HUES6 (cell line): ENCODE results near the gene STIM2.

Experiments used
- H3K27ac ChIP-seq: 2 replicates; pipeline ENCODE4 v1.7.0; 2013; ENCODE audit warnings: low read depth, mild to moderate bottlenecking, low read length, inconsistent platforms
- H3K27me3 ChIP-seq: 2 replicates; pipeline ENCODE4 v1.6.1; 2013; ENCODE audit warnings: low read length; ENCODE audit not compliant: control insufficient read depth, insufficient read depth
- H3K36me3 ChIP-seq: 2 replicates; pipeline ENCODE4 v1.6.1; 2013; ENCODE audit warnings: low read length; ENCODE audit not compliant: control insufficient read depth, insufficient read depth
- H3K4me1 ChIP-seq: 2 replicates; pipeline ENCODE4 v1.6.1; 2013; ENCODE audit warnings: low read length; ENCODE audit not compliant: control insufficient read depth, insufficient read depth
- H3K4me3 ChIP-seq: 2 replicates; pipeline ENCODE4 v1.5.1; 2013; ENCODE audit warnings: low read depth, low read length
- H3K9ac ChIP-seq: one replicate; pipeline ENCODE4 v1.6.1; 2013; ENCODE audit warnings: mild to moderate bottlenecking, low read length
- H3K9me3 ChIP-seq: 2 replicates; pipeline ENCODE4 v1.6.1; 2013; ENCODE audit warnings: low read depth, low read length; ENCODE audit not compliant: control insufficient read depth, insufficient read depth

Gene STIM2

GRCh38 chr4:27056281-27056680 lies 195.6 kb downstream of the STIM2 start:
- no peaks in the 10 kb centered on the region for H3K27me3 ChIP-seq

DNA sequence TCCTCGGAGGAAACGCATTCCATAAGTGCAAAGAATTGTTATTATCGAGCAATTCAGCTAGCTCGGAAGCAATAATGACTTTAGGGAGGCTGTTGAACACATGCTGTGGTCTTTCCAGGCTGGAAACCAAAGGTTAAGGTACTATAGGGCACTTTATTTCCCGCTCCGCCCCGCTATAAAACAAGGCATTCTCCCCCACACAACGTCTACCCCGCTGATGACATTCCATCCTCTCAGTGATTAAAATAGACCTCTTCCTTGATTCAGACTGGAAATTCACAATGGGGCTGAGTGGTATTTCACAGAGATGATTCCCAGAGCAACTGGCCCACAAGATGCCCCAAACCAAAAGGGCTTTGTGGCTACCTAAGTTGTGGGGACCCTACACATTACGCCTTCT lies 196.4 kb downstream of the STIM2 start:
- Histone ChIP-seq H3K9me3 (no peaks in the 10 kb centered on the region), H3K4me1 (0 out of 2 replicates have a peak, but pooled peaks cover 3% of the 10 kb centered on the region), H3K4me3 (no peak overlapping the region), H3K9ac (no peak overlapping the region), H3K27me3 (no peaks in the 10 kb centered on the region), H3K36me3 (no peaks in the 10 kb centered on the region), H3K27ac (no peak overlapping the region)

More at GRCh38 chr4:27056281-27056680, 195.6 kb downstream of the STIM2 start:
- Histone ChIP-seq H3K9me3 (no peaks in the 10 kb centered on the region), H3K4me1 (0 out of 2 replicates have a peak, but pooled peaks cover 3% of the 10 kb centered on the region), H3K27ac (no peak overlapping the region), H3K36me3 (no peaks in the 10 kb centered on the region), H3K9ac (no peak overlapping the region), H3K4me3 (no peak overlapping the region)

GRCh38 chr4:27057662-27058061 lies 197.0 kb downstream of the STIM2 start:
- Histone ChIP-seq H3K4me1 (0 out of 2 replicates have a peak, but pooled peaks cover 7% of the 10 kb centered on the region), H3K9ac (no peak overlapping the region), H3K27me3 (no peaks in the 10 kb centered on the region), H3K9me3 (no peaks in the 10 kb centered on the region), H3K4me3 (no peak overlapping the region), H3K36me3 (no peaks in the 10 kb centered on the region), H3K27ac (no peak overlapping the region)

DNA sequence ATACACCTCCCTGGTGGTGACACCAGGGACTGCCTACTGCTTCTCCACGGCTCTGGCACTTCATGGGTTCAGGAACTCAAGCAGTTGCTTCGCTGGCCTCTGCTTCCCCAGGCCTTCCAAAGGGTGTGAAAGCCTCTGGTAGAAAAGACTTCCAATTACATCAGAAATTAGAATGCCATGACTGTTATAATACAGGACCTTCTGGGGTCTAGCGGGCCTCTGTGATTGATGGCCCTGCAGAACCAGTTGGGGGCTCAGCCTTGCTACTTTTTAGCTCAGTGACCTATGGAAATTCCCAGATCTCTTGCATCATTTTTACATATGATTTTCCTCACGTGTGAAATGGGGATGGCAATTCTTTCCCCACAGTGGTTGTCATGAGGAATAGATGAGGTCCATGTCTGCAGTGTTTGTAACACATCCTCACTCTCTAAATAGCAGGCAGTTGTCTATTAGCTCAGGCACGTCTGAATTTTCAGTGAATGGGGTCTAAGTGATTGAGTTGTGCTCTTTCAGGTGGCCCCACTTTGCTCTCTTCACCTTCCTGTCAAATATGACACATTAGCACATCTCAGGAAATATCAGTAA lies 198.3 kb downstream of the STIM2 start:
- no peaks in the 10 kb centered on the region for H3K27me3 ChIP-seq
- H3K4me3 ChIP-seq: no peak overlapping the region
- no peaks in the 10 kb centered on the region for H3K9me3 ChIP-seq
- H3K4me1 ChIP-seq: 0 out of 2 replicates have a peak, but pooled peaks cover 7% of the 10 kb centered on the region
- no peak overlapping the region for H3K9ac ChIP-seq
- no peaks in the 10 kb centered on the region for H3K36me3 ChIP-seq
- no peak overlapping the region for H3K27ac ChIP-seq

GRCh38 chr4:27059446-27059845 lies 198.8 kb downstream of the STIM2 start:
- Histone ChIP-seq H3K4me3 (no peak overlapping the region), H3K27me3 (no peaks in the 10 kb centered on the region), H3K4me1 (0 out of 2 replicates have a peak, but pooled peaks cover 7% of the 10 kb centered on the region), H3K9me3 (no peaks in the 10 kb centered on the region), H3K36me3 (no peaks in the 10 kb centered on the region), H3K9ac (no peak overlapping the region), H3K27ac (no peak overlapping the region)

DNA sequence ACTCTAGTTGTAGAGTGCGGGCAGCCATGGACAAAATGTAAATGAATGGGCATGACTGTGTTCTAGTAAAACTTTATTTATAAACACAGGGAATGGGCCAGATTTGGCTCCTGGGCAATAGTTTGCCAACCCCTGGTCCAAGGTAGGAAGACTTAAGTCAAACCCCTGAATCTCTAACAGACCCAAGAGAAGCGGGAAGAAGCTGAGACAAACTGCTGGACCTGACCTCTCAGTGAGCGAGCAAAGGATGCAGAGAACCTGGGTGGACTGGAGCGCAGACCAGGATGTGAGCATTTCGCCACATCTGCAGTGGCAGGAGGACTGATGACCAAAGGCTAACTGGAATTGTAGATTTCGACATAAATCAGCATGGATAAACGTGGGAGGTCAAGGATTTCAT lies 201.6 kb downstream of the STIM2 start:
- Histone ChIP-seq H3K27ac (no peak overlapping the region), H3K4me3 (no peak overlapping the region), H3K36me3 (no peaks in the 10 kb centered on the region), H3K9me3 (no peaks in the 10 kb centered on the region), H3K27me3 (no peaks in the 10 kb centered on the region), H3K9ac (no peak overlapping the region), H3K4me1 (0 out of 2 replicates have a peak, but pooled peaks cover 4% of the 10 kb centered on the region)

DNA sequence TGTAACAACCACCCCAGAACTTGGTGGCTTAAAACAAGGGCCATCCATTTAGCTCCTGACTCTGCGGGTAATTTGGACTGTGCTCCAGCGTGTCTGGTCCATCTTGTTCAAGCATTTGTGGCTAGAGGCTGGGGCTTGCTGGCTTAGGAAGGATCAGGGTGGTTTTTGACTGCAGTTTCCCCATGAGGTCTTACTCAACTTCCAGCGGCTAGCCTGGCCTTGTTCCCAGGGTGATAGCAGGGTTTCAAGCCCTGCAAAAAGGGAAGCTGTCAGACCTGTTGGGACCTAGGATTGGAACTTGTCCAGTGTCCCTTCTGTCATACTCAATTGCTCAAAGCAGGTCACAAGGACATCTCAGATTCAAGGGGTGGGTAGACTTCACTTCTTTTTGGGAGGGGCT lies 205.9 kb downstream of the STIM2 start:
- Histone ChIP-seq H3K9ac (no peak overlapping the region), H3K27ac (no peak overlapping the region), H3K4me3 (no peak overlapping the region), H3K4me1 (0 out of 2 replicates have a peak, but pooled peaks cover 4% of the 10 kb centered on the region), H3K9me3 (no peaks in the 10 kb centered on the region), H3K36me3 (no peaks in the 10 kb centered on the region), H3K27me3 (no peaks in the 10 kb centered on the region)

DNA sequence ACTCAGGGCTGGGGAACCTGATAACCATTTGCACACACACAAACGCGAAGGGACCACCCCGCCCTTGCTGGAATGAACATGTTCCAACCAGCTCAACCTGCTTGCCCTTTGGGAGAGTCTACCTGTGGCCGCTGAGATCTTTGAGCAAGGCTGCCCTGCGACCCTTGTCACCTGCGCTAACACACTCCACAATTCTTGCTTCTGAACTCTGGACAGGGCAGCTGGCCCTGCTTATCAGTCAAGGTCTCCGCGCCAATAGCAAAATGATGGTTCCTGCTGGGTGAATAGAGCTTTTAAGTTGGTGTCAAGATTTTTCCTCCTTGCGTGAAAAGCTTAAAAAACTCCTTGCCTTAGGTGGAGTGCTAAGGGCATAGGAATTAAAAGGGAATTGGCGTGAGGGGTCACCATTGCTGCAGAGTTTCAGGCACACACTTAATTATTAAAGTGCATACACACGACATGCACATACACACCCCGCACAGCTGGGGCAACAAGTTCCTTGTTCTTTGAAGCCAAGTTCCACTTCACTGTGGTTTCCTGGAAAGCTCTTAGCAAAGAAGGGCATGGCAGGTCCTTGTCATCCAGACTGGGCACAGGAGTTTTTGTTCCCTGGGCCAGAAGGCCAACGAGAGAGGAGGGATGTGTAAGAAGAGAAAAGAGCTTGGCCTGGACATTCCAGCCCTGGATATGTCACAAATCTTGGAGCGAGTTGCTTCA lies 207.7 kb downstream of the STIM2 start:
- Histone ChIP-seq H3K4me1 (no peaks in the 10 kb centered on the region), H3K9ac (no peak overlapping the region), H3K4me3 (no peak overlapping the region), H3K27me3 (no peaks in the 10 kb centered on the region), H3K36me3 (no peaks in the 10 kb centered on the region), H3K9me3 (no peaks in the 10 kb centered on the region), H3K27ac (no peak overlapping the region)
